Left lung (tissue), 10 donors: ENCODE results near the gene IFT27. TPM values are rescaled to one million over a fixed set of nuclear protein-coding genes. Genes with fewer than 3 reads are reported as not detected.

ENCODE experiments used
- ATAC-seq: fragments of 200-7000 bp; cut with Tn5 transposase; one replicate; pipeline ENCODE4 v1.9.1; 2020; ENCODE audit warnings: moderate library complexity
- DNase-seq, 4 donors: peaks; one replicate each; pipeline ENCODE4 v3.0.0-alpha.2; 2013 to 2020
- H3K27ac ChIP-seq, 2 donors: fragments of 200-600 bp; sonication (generic) in 1 of 2; one replicate each; pipeline versions ENCODE4 v1.5.0 to v1.8.0; 2020 to 2021
- H3K27me3 ChIP-seq, 2 donors: fragments of 200-600 bp; sonication (generic) in 1 of 2; one replicate each; pipeline versions ENCODE4 v1.5.0 to v1.8.0; 2020 to 2021
- H3K36me3 ChIP-seq, 2 donors: fragments of 200-600 bp; sonication (generic) in 1 of 2; one replicate each; pipeline versions ENCODE4 v1.5.0 to v1.8.0; 2020 to 2021
- H3K4me1 ChIP-seq, 2 donors: fragments of 200-600 bp; one replicate each; pipeline ENCODE4 v1.8.0; 2021
- H3K4me3 ChIP-seq, 2 donors: fragments of 200-600 bp; sonication (generic) in 1 of 2; one replicate each; pipeline versions ENCODE4 v1.5.0 to v1.8.0; 2020 to 2021; ENCODE audit warnings: mild to moderate bottlenecking in 1 of 2
- H3K9me3 ChIP-seq, 2 donors: fragments of 200-600 bp; sonication (generic) in 1 of 2; one replicate each; pipeline versions ENCODE4 v1.5.0 to v1.8.0; 2020 to 2021
- CTCF ChIP-seq, 2 donors: fragments of 200-600 bp; sonication (generic) in 1 of 2; IDR thresholded peaks; one replicate each; pipeline versions ENCODE4 v1.5.0 to v1.8.0; 2021; ENCODE audit warnings: antibody characterized with exemption in 2 of 2
- intact Hi-C, 2 donors: fragments of 100-400 bp; cut with DNase I; formaldehyde crosslinking; loops; one replicate each; pipeline versions ENCODE4 v1.11.2 to v1.14.2; 2022
- polyA plus RNA-seq, 6 donors: library from polyadenylated mRNA; unstranded; fragments of 120-200 nt; gene quantifications; one replicate each; pipeline ENCODE4 v1.2.1, GENCODE V29; 2013; ENCODE audit not compliant: insufficient read length in 6 of 6
- total RNA-seq, 2 donors: library from RNA; stranded (reverse); fragmentation: NEBNext Ultra II Directional; extraction: Animal tissue kit (Norgen Biotek cat#: 25700); gene quantifications; one replicate each; pipeline ENCODE4 v1.2.1, GENCODE V29; 2021
- donor health status: DM: no; HTN: yes; CAD: no.
- donor health status: DM: no; HTN: no; CAD: no.

Gene IFT27
- total and polyA plus RNA-seq, 8 donors: 24.5 to 59.0 (median 49.0) TPM

GRCh38 chr22:36740716-36741115 lies 35.2 kb downstream of the IFT27 start:
- no peak overlapping the region for H3K27ac ChIP-seq
- H3K4me1 ChIP-seq: no peaks in the 10 kb centered on the region
- peaks cover 0 to 53% of the 10 kb centered on the region in 2 donors for H3K27me3 ChIP-seq
- H3K9me3 ChIP-seq: peaks cover 0 to 2% of the 10 kb centered on the region in 2 donors
- no peak overlapping the region for H3K4me3 ChIP-seq
- no peak for TF ChIP-seq CTCF (IDR thresholded peaks at IDR 0.05)
- DNase-seq (no peak), ATAC-seq (no peak)
- no peaks in the 10 kb centered on the region for H3K36me3 ChIP-seq
- intact Hi-C loops: no loop called here

- DNase-seq (no peak), ATAC-seq (no peak)
- peaks cover 0 to 2% of the 10 kb centered on the region in 2 donors for H3K9me3 ChIP-seq
- no peak overlapping the region for H3K27ac ChIP-seq
- H3K36me3 ChIP-seq: no peaks in the 10 kb centered on the region
- TF ChIP-seq CTCF (IDR thresholded peaks at IDR 0.05): no peak
- peaks cover 0 to 49% of the 10 kb centered on the region in 2 donors for H3K27me3 ChIP-seq
- H3K4me3 ChIP-seq: no peak overlapping the region
- peaks cover 0 to 5% of the 10 kb centered on the region in 2 donors for H3K4me1 ChIP-seq
- intact Hi-C loops: no loop called here
Measured at GRCh38 chr22:36739185-36739584, 36.7 kb downstream of the IFT27 start.

GRCh38 chr22:36738416-36739020 lies 37.4 kb downstream of the IFT27 start:
- intact Hi-C loops: no loop called here
- DNase-seq (no peak), ATAC-seq (no peak)
- no peaks in the 10 kb centered on the region for H3K36me3 ChIP-seq
- no peak overlapping the region for H3K27ac ChIP-seq
- no peak overlapping the region for H3K4me3 ChIP-seq
- H3K4me1 ChIP-seq: peaks cover 0 to 5% of the 10 kb centered on the region in 2 donors
- H3K27me3 ChIP-seq: peaks cover 0 to 47% of the 10 kb centered on the region in 2 donors
- TF ChIP-seq CTCF (IDR thresholded peaks at IDR 0.05): no peak
- peaks cover 0 to 2% of the 10 kb centered on the region in 2 donors for H3K9me3 ChIP-seq

GRCh38 chr22:36737776-36738175 lies 38.1 kb downstream of the IFT27 start:
- TF ChIP-seq CTCF (IDR thresholded peaks at IDR 0.05): no peak
- H3K9me3 ChIP-seq: peaks cover 0 to 2% of the 10 kb centered on the region in 2 donors
- peak; percentile 77 for ATAC-seq

GRCh38 chr22:36736701-36737320 lies 39.1 kb downstream of the IFT27 start:
- Histone ChIP-seq H3K27ac (no peak overlapping the region), H3K4me1 (peaks cover 0 to 5% of the 10 kb centered on the region in 2 donors), H3K27me3 (peaks cover 0 to 48% of the 10 kb centered on the region in 2 donors), H3K36me3 (no peaks in the 10 kb centered on the region), H3K4me3 (no peak overlapping the region), H3K9me3 (peaks cover 0 to 2% of the 10 kb centered on the region in 2 donors)
- ATAC-seq (no peak), DNase-seq (no peak)
- TF ChIP-seq CTCF (IDR thresholded peaks at IDR 0.05): no peak
- intact Hi-C loops: no loop called here

More at GRCh38 chr22:36737776-36738175, 38.1 kb downstream of the IFT27 start:
- intact Hi-C loops: no loop called here
- DNase-seq: peak in 1 of 4 donors; percentile 68
- Histone ChIP-seq H3K4me3 (no peak overlapping the region), H3K36me3 (no peaks in the 10 kb centered on the region), H3K4me1 (peaks cover 0 to 5% of the 10 kb centered on the region in 2 donors), H3K27me3 (peaks cover 0 to 43% of the 10 kb centered on the region in 2 donors), H3K27ac (no peak overlapping the region)
